Ishikawa (cell line): Measurements from ENCODE around the gene KMT2D.

Experiments used
- CEBPB ChIP-seq: IDR thresholded peaks from 2 replicates; pipeline ENCODE4 v1.6.1; 2012
- CREB1 ChIP-seq: IDR thresholded peaks from 2 replicates; pipeline ENCODE4 v1.6.1; 2012; ENCODE audit warnings: low read depth
- EGR1 ChIP-seq: IDR thresholded peaks from 2 replicates; pipeline ENCODE4 v1.6.1; 2012
- EP300 ChIP-seq: IDR thresholded peaks from 2 replicates; pipeline ENCODE4 v1.6.1; 2012; ENCODE audit warnings: borderline replicate concordance
- FOXM1 ChIP-seq: IDR thresholded peaks from 2 replicates; pipeline ENCODE4 v1.6.1; 2012; ENCODE audit warnings: low read depth, borderline replicate concordance
- NFIC ChIP-seq: IDR thresholded peaks from 2 replicates; pipeline ENCODE4 v1.6.1; 2012
- RAD21 ChIP-seq: IDR thresholded peaks from 2 replicates; pipeline ENCODE4 v1.6.1; 2012; ENCODE audit warnings: low read depth
- TCF12 ChIP-seq: IDR thresholded peaks from 2 replicates; pipeline ENCODE4 v1.6.1; 2012; ENCODE audit warnings: low read depth
- TEAD4 ChIP-seq: IDR thresholded peaks from 2 replicates; pipeline ENCODE4 v1.6.1; 2012
- TF ChIP-seq, protein P1 (sequence below): IDR thresholded peaks from 2 replicates; pipeline ENCODE4 v1.6.1; 2012
- TF ChIP-seq, protein P2 (sequence below): IDR thresholded peaks from 2 replicates; pipeline ENCODE4 v1.6.1; 2012; ENCODE audit warnings: low read depth, mild to moderate bottlenecking

KMT2D gene

DNA sequence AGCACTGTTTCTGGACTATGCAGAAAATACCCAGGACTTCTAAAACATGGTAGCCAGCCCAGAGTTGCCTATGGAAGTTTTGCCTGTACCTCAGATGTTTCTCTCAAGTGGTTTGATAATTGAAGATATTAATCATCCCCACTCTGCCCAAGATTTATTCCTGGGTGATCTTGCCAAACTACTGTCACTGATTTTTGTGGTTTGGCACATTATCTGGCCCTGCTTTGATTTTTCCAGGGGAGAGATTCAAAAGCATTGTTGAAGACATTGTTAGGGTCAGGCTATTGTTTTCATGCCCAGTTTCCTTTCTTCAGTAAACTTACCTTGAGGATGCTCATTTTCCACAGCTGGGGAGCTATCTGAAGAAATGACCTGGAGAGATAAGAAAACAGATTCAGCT is 47.9 kb downstream of the KMT2D start:
- TF ChIP-seq, protein P1, sequence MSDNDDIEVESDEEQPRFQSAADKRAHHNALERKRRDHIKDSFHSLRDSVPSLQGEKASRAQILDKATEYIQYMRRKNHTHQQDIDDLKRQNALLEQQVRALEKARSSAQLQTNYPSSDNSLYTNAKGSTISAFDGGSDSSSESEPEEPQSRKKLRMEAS = no peak
- TF ChIP-seq TCF12 (no peak), FOXM1 (no peak), RAD21 (no peak), CEBPB (no peak), TEAD4 (no peak), EP300 (no peak), EGR1 (no peak), CREB1 (no peak), NFIC (no peak)
- TF ChIP-seq, protein P2, sequence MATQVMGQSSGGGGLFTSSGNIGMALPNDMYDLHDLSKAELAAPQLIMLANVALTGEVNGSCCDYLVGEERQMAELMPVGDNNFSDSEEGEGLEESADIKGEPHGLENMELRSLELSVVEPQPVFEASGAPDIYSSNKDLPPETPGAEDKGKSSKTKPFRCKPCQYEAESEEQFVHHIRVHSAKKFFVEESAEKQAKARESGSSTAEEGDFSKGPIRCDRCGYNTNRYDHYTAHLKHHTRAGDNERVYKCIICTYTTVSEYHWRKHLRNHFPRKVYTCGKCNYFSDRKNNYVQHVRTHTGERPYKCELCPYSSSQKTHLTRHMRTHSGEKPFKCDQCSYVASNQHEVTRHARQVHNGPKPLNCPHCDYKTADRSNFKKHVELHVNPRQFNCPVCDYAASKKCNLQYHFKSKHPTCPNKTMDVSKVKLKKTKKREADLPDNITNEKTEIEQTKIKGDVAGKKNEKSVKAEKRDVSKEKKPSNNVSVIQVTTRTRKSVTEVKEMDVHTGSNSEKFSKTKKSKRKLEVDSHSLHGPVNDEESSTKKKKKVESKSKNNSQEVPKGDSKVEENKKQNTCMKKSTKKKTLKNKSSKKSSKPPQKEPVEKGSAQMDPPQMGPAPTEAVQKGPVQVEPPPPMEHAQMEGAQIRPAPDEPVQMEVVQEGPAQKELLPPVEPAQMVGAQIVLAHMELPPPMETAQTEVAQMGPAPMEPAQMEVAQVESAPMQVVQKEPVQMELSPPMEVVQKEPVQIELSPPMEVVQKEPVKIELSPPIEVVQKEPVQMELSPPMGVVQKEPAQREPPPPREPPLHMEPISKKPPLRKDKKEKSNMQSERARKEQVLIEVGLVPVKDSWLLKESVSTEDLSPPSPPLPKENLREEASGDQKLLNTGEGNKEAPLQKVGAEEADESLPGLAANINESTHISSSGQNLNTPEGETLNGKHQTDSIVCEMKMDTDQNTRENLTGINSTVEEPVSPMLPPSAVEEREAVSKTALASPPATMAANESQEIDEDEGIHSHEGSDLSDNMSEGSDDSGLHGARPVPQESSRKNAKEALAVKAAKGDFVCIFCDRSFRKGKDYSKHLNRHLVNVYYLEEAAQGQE = no peak
